ACC112 (cell line): Measurements from ENCODE around the gene PLPPR1.
"Not testable (repeated sequence)": the region's sequence is repeated elsewhere in the genome, so short reads cannot be mapped to it uniquely, and the experiment has no call there.

Source experiments
- H2AFZ ChIP-seq: fragments of 200-600 bp; sonication (generic); one replicate; pipeline ENCODE4 v1.6.0; 2017; ENCODE audit warnings: antibody characterized with exemption, low read length; ENCODE audit not compliant: unreplicated experiment
- H3K27ac ChIP-seq: fragments of 200-600 bp; sonication (generic); 2 replicates; pipeline ENCODE4 v1.5.1; 2014; ENCODE audit warnings: low read depth, mild to moderate bottlenecking, antibody characterized with exemption, low read length, moderate library complexity
- H3K27me3 ChIP-seq: fragments of 200-600 bp; sonication (generic); 2 replicates; pipeline ENCODE4 v1.6.1; 2014; ENCODE audit warnings: mild to moderate bottlenecking, antibody characterized with exemption, low read length, moderate library complexity, mixed read lengths; ENCODE audit not compliant: insufficient read depth
- H3K36me3 ChIP-seq: fragments of 200-600 bp; sonication (generic); 2 replicates; pipeline ENCODE4 v1.6.1; 2016; ENCODE audit warnings: mild to moderate bottlenecking, antibody characterized with exemption, low read length, moderate library complexity, mixed read lengths; ENCODE audit not compliant: insufficient read depth
- H3K4me1 ChIP-seq: fragments of 200-600 bp; sonication (generic); one replicate; pipeline ENCODE4 v1.6.1; 2016; ENCODE audit warnings: low read length, mixed read lengths; ENCODE audit not compliant: insufficient read depth, unreplicated experiment, control insufficient read depth
- H3K4me3 ChIP-seq: fragments of 200-600 bp; sonication (generic); 2 replicates; pipeline ENCODE4 v1.5.1; 2014; ENCODE audit warnings: mild to moderate bottlenecking, low read depth, low read length
- H3K79me2 ChIP-seq: fragments of 200-600 bp; sonication (generic); one replicate; pipeline ENCODE4 v1.6.0; 2016; ENCODE audit warnings: low read length; ENCODE audit not compliant: control insufficient read depth, unreplicated experiment, insufficient read depth

The PLPPR1 gene

DNA sequence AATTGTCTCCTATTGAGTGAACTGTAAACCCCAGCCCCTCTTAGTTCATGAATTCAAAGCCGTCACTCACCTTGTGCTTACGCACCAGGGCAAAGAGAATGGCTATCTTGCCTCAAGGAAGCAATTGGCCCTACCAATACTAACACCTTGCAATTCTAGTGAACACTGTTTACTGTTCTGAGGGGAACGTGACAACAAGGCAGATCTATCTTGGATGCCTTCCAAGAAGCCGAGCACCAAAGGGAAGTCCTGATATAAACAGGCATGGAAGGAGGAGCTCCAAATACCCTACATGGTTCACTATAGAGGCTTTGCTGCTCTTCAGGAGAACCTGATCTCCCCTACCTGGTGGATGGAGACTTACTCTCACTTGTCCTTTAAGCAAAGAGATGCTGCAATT is 1.7 kb upstream of the PLPPR1 start:
- no peaks in the 10 kb centered on the region for H3K79me2 ChIP-seq
- no peak overlapping the region for H3K27ac ChIP-seq
- H3K36me3 ChIP-seq, result no peaks in the 10 kb centered on the region
- peaks cover 42% of the 10 kb centered on the region for H3K27me3 ChIP-seq
- H2AFZ ChIP-seq, result no peak overlapping the region
- H3K4me3 ChIP-seq, result no peak overlapping the region
- H3K4me1 ChIP-seq, result no peaks in the 10 kb centered on the region

DNA sequence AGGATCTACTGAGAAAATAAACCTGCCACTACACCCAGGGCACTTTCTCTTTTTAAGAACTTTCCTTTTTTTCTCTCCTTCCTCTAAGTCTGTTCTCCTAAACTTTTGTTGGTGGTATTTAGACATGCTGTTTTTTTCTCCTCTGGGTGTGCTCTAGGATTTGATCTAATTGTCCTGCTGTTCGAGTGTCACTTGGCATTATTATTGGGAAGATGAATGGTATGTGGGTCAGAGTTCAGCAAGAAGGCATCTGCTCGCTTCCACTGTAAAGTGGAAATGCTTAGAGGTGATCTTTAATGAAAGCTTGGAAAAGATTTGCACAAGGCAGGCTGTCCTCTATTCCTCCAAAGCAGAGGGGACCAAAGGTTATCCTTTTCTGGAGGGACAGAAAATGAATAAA is 1.3 kb upstream of the PLPPR1 start:
- no peak overlapping the region for H3K4me3 ChIP-seq
- no peaks in the 10 kb centered on the region for H3K79me2 ChIP-seq
- H3K36me3 ChIP-seq, result no peaks in the 10 kb centered on the region
- no peak overlapping the region for H3K27ac ChIP-seq
- H2AFZ ChIP-seq, result no peak overlapping the region
- peaks cover 42% of the 10 kb centered on the region for H3K27me3 ChIP-seq
- no peaks in the 10 kb centered on the region for H3K4me1 ChIP-seq

DNA sequence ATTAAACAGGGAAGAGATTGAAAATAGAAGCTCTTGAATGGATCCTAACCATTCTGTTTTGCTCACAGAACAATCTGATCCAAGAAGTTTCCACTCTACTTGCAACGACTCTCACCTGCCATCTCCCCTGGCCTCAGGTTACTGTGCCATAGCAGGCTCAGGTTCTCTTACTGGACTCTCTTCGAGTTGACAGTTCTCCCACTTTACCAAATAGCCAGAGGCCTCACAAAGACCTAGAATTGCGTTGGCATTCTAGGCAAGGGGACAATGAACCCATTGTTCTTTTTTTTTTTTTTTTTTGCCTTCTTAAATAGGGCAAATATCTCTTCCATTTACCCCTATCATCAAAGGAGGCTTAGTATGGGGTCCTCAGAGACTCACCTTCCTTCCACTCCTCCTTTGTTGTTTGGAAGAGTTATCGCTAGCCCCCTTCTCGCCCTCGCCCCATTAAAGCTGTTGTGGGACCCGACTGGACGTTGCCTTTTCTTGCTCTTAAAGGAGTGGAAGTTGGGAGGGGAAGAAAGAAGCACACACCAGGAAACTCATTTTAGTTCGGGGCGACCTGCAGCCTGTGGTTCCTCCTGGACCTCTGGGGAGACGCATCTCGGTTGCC is 688 bp upstream of the PLPPR1 start:
- H3K79me2 ChIP-seq, result no peaks in the 10 kb centered on the region
- H3K4me3 ChIP-seq, result no peak overlapping the region
- no peaks in the 10 kb centered on the region for H3K4me1 ChIP-seq
- no peaks in the 10 kb centered on the region for H3K36me3 ChIP-seq
- H3K27ac ChIP-seq, result no peak overlapping the region
- H2AFZ ChIP-seq, result no peak overlapping the region
- peaks cover 42% of the 10 kb centered on the region for H3K27me3 ChIP-seq

DNA sequence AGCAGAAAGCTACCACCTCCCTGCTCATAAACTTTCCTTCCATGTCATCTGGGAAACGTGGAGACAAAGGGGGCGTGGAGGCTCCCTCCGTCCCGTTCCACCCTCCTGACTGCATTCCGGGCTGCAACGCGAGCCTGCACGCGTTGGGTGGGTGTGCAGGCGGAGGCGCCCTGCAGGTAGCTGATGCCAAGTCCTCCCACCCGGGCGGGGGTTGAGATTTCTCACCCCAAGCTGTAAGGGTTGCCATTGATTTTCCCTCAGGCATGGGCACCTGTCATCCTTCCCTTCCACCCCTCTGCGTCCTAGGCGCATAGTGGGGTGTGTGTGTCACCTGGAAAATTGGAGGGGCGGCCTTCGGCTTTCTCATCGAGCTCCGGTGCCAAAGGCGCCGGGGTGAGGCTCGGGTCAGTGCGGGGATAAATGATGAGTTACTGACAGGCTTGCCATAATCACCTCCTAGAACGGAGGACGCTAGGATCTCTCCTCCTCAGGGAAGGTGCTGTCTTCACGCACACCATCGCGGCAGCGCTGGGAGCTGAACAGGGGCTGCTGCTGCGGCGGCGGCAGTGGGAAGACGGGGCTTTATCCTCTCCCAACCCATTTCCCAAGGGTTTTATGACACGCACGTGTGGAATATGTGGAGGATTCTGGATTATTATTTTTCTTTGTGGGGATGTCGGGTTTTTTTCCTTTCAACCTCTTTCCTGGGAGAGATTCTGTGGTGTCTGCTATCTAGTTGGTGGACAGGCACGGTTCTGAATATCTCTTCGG is 973 bp downstream of the PLPPR1 start:
- H2AFZ ChIP-seq, result no peak overlapping the region
- no peak overlapping the region for H3K4me3 ChIP-seq
- H3K27me3 ChIP-seq, result peaks cover 42% of the 10 kb centered on the region
- no peaks in the 10 kb centered on the region for H3K79me2 ChIP-seq
- H3K27ac ChIP-seq, result no peak overlapping the region
- no peaks in the 10 kb centered on the region for H3K36me3 ChIP-seq
- no peaks in the 10 kb centered on the region for H3K4me1 ChIP-seq

DNA sequence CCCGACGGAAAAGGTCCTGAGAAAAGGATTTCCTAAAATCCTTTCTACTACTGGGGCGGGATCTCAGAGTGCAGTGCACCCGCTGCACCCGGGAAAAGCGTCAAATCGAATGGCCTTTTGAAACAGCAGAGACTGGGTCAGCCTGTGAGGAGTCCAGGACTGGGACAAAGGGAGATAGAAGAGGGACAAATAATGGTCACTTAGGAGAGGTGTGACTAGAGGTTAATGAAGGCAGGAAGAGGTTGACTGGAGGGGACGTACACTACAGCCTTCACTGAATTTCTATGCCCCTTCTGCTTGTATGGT is 1.5 kb downstream of the PLPPR1 start:
- peaks cover 42% of the 10 kb centered on the region for H3K27me3 ChIP-seq
- H3K4me3 ChIP-seq, result no peak overlapping the region
- H3K27ac ChIP-seq, result no peak overlapping the region
- H3K36me3 ChIP-seq, result no peaks in the 10 kb centered on the region
- no peak overlapping the region for H2AFZ ChIP-seq
- H3K4me1 ChIP-seq, result no peaks in the 10 kb centered on the region
- H3K79me2 ChIP-seq, result no peaks in the 10 kb centered on the region

DNA sequence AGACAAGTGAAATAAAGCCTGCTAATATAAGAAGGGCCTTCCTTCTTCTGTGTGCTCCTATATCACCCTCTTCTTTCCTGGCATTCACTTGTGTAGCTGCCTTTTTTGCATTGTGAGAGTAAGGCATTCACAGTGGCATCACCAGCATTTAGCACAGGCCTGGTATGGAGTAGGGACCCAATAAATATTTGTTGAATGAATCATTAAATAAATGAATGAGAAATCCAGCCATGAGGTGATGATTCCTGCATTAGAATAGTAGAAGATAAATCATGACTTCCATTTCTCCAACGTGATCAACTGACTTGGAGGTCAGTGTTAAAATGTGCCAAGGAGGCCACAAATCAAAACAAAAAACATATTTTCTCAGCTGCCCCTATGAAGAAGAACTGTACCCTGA is 3.9 kb downstream of the PLPPR1 start:
- no peaks in the 10 kb centered on the region for H3K4me1 ChIP-seq
- no peaks in the 10 kb centered on the region for H3K36me3 ChIP-seq
- no peaks in the 10 kb centered on the region for H3K79me2 ChIP-seq
- no peak overlapping the region for H3K4me3 ChIP-seq
- no peak overlapping the region for H2AFZ ChIP-seq
- peaks cover 32% of the 10 kb centered on the region for H3K27me3 ChIP-seq
- no peak overlapping the region for H3K27ac ChIP-seq

DNA sequence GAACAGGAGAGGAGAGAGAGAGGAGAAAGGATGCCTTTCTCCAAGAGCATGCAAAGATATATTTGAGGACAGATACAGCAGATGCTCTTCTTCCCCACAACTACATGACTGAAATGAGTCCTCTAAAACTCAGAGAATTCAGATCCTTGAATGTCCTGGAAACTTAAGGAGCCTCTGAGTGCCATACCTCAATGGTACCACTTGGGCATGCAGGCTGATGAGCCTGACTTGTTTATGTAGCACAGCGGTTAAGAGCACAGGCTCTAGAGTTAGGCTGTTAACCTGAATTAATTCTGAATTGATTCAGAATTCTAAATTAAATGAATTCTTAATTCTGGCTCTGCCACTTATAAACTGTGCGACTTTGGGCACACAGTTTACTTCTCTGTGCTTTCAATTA is 5.7 kb downstream of the PLPPR1 start:
- Histone ChIP-seq H3K4me1 (no peaks in the 10 kb centered on the region), H3K27me3 (peaks cover 14% of the 10 kb centered on the region), H3K27ac (no peak overlapping the region), H2AFZ (no peak overlapping the region), H3K4me3 (no peak overlapping the region), H3K79me2 (no peaks in the 10 kb centered on the region), H3K36me3 (no peaks in the 10 kb centered on the region)

DNA sequence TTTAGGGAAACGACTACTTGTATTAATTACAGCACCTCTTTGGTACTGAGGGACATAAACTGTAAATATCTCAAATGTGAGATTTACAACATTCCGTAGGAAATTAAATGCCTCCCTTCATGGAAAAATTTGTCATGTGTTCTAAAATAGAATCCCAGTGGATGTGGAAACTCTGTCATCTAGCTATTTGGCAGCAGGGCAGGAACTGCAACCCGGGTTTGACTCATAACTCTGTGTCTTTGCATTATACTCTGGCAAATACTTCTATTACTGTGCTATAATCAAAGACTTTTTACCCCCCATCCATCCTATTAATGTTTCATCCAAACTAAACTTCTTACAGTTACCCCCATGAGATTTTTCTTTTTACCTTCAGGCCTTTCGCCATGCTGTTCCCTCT is 6.6 kb downstream of the PLPPR1 start:
- Histone ChIP-seq H3K4me1 (no peaks in the 10 kb centered on the region), H3K4me3 (no peak overlapping the region), H3K27me3 (peaks cover 6% of the 10 kb centered on the region), H3K36me3 (no peaks in the 10 kb centered on the region), H3K27ac (no peak overlapping the region), H2AFZ (no peak overlapping the region), H3K79me2 (no peaks in the 10 kb centered on the region)

DNA sequence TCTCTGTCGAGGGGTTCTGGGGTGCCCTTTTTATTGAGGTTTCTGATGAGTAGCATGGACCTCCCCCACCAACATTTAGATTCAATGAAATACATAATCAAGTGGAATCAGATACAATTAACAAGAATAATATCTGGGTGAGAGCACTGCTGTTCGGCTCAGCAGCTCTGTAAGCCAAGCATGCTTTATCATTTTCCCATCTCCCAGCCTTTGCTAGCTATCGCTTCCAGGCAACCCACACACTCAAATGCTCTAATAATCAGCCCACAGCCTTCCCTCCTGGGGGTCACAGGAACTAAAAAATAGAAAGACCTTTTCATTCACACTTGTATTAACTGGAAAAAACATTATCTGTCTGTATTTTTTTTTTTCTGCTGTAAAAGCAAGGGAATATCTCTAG is 8.9 kb downstream of the PLPPR1 start:
- no peaks in the 10 kb centered on the region for H3K4me1 ChIP-seq
- no peak overlapping the region for H3K4me3 ChIP-seq
- no peaks in the 10 kb centered on the region for H3K36me3 ChIP-seq
- H3K27ac ChIP-seq, result no peak overlapping the region
- no peak overlapping the region for H2AFZ ChIP-seq
- no peaks in the 10 kb centered on the region for H3K27me3 ChIP-seq
- H3K79me2 ChIP-seq, result no peaks in the 10 kb centered on the region

DNA sequence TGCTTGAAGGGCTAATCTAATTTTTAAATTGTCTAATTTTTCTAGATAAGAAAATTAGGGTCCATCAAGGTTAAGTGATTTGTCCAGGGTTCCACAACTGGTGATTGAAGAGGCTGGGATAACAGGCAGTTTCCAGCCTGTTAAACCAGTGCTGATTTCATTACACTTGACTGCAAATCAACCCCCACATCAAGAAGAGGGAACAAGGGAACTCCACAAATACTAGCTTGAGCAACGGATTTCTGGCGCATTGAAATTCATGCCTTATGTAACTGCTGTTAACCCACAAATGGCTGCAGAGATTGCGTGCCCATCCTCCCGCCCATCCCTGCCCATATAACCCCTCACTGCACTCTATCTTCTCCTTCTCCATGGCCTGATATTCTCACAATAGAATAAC is 10.0 kb downstream of the PLPPR1 start:
- no peaks in the 10 kb centered on the region for H3K36me3 ChIP-seq
- no peak overlapping the region for H3K4me3 ChIP-seq
- H3K27ac ChIP-seq, result no peak overlapping the region
- no peak overlapping the region for H2AFZ ChIP-seq
- no peaks in the 10 kb centered on the region for H3K4me1 ChIP-seq
- no peaks in the 10 kb centered on the region for H3K27me3 ChIP-seq
- H3K79me2 ChIP-seq, result no peaks in the 10 kb centered on the region

DNA sequence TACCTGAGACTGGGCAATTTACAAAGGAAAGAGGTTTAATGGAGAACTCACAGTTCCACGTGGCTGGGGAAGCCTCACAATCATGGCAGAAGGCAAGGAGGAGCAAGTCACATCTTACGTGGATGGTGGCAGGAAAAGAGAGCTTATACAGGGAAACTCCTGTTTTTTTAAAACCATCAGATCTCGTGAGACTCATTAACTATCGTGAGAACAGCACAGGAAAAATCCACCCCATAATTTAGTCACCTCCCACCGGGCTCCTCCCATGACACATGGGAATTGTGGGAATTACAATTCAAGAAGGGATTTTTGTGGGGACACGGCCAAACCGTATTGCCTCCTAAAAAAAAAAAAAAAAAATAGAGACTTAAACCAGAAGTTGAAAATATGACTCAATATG is 11.1 kb downstream of the PLPPR1 start:
- not testable (repeated sequence) for H3K4me3 ChIP-seq, H3K4me1 ChIP-seq, H3K27me3 ChIP-seq, H2AFZ ChIP-seq, H3K36me3 ChIP-seq, H3K27ac ChIP-seq, H3K79me2 ChIP-seq
